ENCODE data around the gene FAM120B. TPM values are rescaled to one million over a fixed set of nuclear protein-coding genes. Genes with fewer than 3 reads are reported as not detected.
A peak's percentile ranks its signal among the peaks of the same experiment; 100 is the strongest.

FAM120B gene
- total RNA-seq, 1 experiment from 2014 or later: 23.4 TPM

- POLR2A ChIA-PET: interaction anchor here (1.0 kb wide), 1 partner anchor 13 kb away, joined by 3 read pairs; no protein-coding TSS in a partner anchor
- Mint-ChIP-seq H3K27ac (ENCODE audit: low read depth, unreplicated experiment) (no peak overlapping the region), H3K4me3 (ENCODE audit: unreplicated experiment) (peak overlapping the region; percentile 71), H3K4me1 (ENCODE audit: insufficient read depth, unreplicated experiment) (peaks cover 10% of the 10 kb centered on the region), H3K36me3 (ENCODE audit: insufficient read depth, unreplicated experiment) (no peaks in the 10 kb centered on the region), H3K27me3 (ENCODE audit: insufficient read depth, unreplicated experiment) (peaks cover 47% of the 10 kb centered on the region), H3K9me3 (ENCODE audit: unreplicated experiment) (no peaks in the 10 kb centered on the region)
- intact Hi-C loops (cut with micrococcal nuclease): loop anchor here (10.0 kb wide), 2 partner anchors 121 to 1401 kb away; no protein-coding TSS in a partner anchor
- peak; percentile 34 for DNase-seq (ENCODE audit: unreplicated experiment)
- no peak for TF ChIP-seq CTCF (IDR thresholded peaks at IDR 0.05; ENCODE audit: unreplicated experiment)
- CTCF ChIA-PET: interaction anchor here (1.7 to 6.5 kb wide), 3 partner anchors 221 to 505 kb away, joined by 5 to 65 read pairs (median 6); no protein-coding TSS in a partner anchor
- no TSS peak for BruUV-seq (replicated peaks)
These were observed 10.8 kb upstream of the FAM120B start for GRCh38 chr6:170295510-170296422.

- H3K4me3 Mint-ChIP-seq (ENCODE audit: unreplicated experiment): no peak overlapping the region
- DNase-seq (ENCODE audit: unreplicated experiment): no peak
- ChIA-PET POLR2A (interaction anchor here (1.0 kb wide), 1 partner anchor 13 kb away, joined by 3 read pairs; no protein-coding TSS in a partner anchor), CTCF (no interaction called here)
- no peak for TF ChIP-seq CTCF (IDR thresholded peaks at IDR 0.05; ENCODE audit: unreplicated experiment)
- H3K36me3 Mint-ChIP-seq (ENCODE audit: insufficient read depth, unreplicated experiment): no peaks in the 10 kb centered on the region
- intact Hi-C loops (cut with micrococcal nuclease): loop anchor here (10.0 kb wide), 2 partner anchors 122 to 1402 kb away; no protein-coding TSS in a partner anchor
- peaks cover 42% of the 10 kb centered on the region for H3K27me3 Mint-ChIP-seq (ENCODE audit: insufficient read depth, unreplicated experiment)
- H3K9me3 Mint-ChIP-seq (ENCODE audit: unreplicated experiment): no peaks in the 10 kb centered on the region
- peaks cover 10% of the 10 kb centered on the region for H3K4me1 Mint-ChIP-seq (ENCODE audit: insufficient read depth, unreplicated experiment)
- no TSS peak for BruUV-seq (replicated peaks)
- H3K27ac Mint-ChIP-seq (ENCODE audit: low read depth, unreplicated experiment): no peak overlapping the region
These were observed 10.2 kb upstream of the FAM120B start for GRCh38 chr6:170296423-170296745.

- H3K4me3 Mint-ChIP-seq (ENCODE audit: unreplicated experiment): no peak overlapping the region
- CTCF ChIA-PET: interaction anchor here (0.5 to 0.6 kb wide), 2 partner anchors 104 to 193 kb away, joined by 3 to 4 read pairs; no protein-coding TSS in a partner anchor
- peaks cover 6% of the 10 kb centered on the region for H3K4me1 Mint-ChIP-seq (ENCODE audit: insufficient read depth, unreplicated experiment)
- DNase-seq (ENCODE audit: unreplicated experiment): no peak
- POLR2A ChIA-PET: no interaction called here
- H3K27ac Mint-ChIP-seq (ENCODE audit: low read depth, unreplicated experiment): no peak overlapping the region
- peaks cover 37% of the 10 kb centered on the region for H3K27me3 Mint-ChIP-seq (ENCODE audit: insufficient read depth, unreplicated experiment)
- H3K36me3 Mint-ChIP-seq (ENCODE audit: insufficient read depth, unreplicated experiment): no peaks in the 10 kb centered on the region
- intact Hi-C loops (cut with micrococcal nuclease): loop anchor here (10.0 kb wide), 2 partner anchors 122 to 1402 kb away; no protein-coding TSS in a partner anchor
- no TSS peak for BruUV-seq (replicated peaks)
- no peaks in the 10 kb centered on the region for H3K9me3 Mint-ChIP-seq (ENCODE audit: unreplicated experiment)
- TF ChIP-seq CTCF (IDR thresholded peaks at IDR 0.05; ENCODE audit: unreplicated experiment): no peak
These were observed 9.6 kb upstream of the FAM120B start for GRCh38 chr6:170296746-170297575.
